GM19239 (cell line): ENCODE results near the gene USP36.
A peak's percentile ranks its signal among the peaks of the same experiment; 100 is the strongest.
"Not testable (repeated sequence)": the region's sequence is repeated elsewhere in the genome, so short reads cannot be mapped to it uniquely, and the experiment has no call there.

Source experiments
- DNase-seq: peaks from one replicate; pipeline ENCODE4 v3.0.0; 2011; ENCODE audit warnings: low spot score; ENCODE audit not compliant: insufficient read length
- FAIRE-seq: peaks from 2 replicates; lab custom pipeline; 2011; peaks lifted over from hg19 to GRCh38; lab: Jason Lieb, UNC

Gene USP36

GRCh38 chr17:78779850-78780249 lies 60.8 kb downstream of the USP36 start:
- FAIRE-seq, result peak; percentile 80
- no peak for DNase-seq

GRCh38 chr17:78779286-78779651 lies 61.3 kb downstream of the USP36 start:
- not testable (repeated sequence) for FAIRE-seq, DNase-seq

GRCh38 chr17:78777881-78778280 lies 62.7 kb downstream of the USP36 start:
- no peak for DNase-seq
- FAIRE-seq, result no peak

GRCh38 chr17:78774956-78775571 lies 65.5 kb downstream of the USP36 start:
- FAIRE-seq (peak; percentile 91), DNase-seq (no peak)

- no peak for DNase-seq
- FAIRE-seq, result peak; percentile 79
Measured at GRCh38 chr17:78774453-78774852, 66.2 kb downstream of the USP36 start.

GRCh38 chr17:78771758-78772382 lies 68.7 kb downstream of the USP36 start:
- FAIRE-seq, result peak; percentile 60

GRCh38 chr17:78769196-78769773 lies 71.3 kb downstream of the USP36 start:
- FAIRE-seq (no peak), DNase-seq (no peak)

More at GRCh38 chr17:78771758-78772382, 68.7 kb downstream of the USP36 start:
- DNase-seq, result no peak

GRCh38 chr17:78767806-78768205 lies 72.8 kb downstream of the USP36 start:
- peak; percentile 64 for FAIRE-seq
- no peak for DNase-seq

- FAIRE-seq (peak; percentile 60), DNase-seq (no peak)
Measured at GRCh38 chr17:78766743-78767294, 73.8 kb downstream of the USP36 start.

GRCh38 chr17:78766225-78766624 lies 74.4 kb downstream of the USP36 start:
- FAIRE-seq, result no peak
- DNase-seq, result no peak

- FAIRE-seq, result no peak
- no peak for DNase-seq
Measured at GRCh38 chr17:78765821-78766220, 74.8 kb downstream of the USP36 start.

- DNase-seq (no peak), FAIRE-seq (no peak)
Measured at GRCh38 chr17:78764871-78765270, 75.7 kb downstream of the USP36 start.

- DNase-seq, result no peak
- FAIRE-seq, result no peak
Measured at GRCh38 chr17:78763561-78763960, 77.1 kb downstream of the USP36 start.

- DNase-seq (no peak), FAIRE-seq (no peak)
Measured at GRCh38 chr17:78761789-78762406, 78.7 kb downstream of the USP36 start.

- DNase-seq, result no peak
- FAIRE-seq, result no peak
Measured at GRCh38 chr17:78759969-78760352, 80.7 kb downstream of the USP36 start.

GRCh38 chr17:78759203-78759968 lies 81.2 kb downstream of the USP36 start:
- DNase-seq (no peak), FAIRE-seq (peak; percentile 94)

- FAIRE-seq, result no peak
- DNase-seq, result no peak
Measured at GRCh38 chr17:78753316-78754250, 87.0 kb downstream of the USP36 start.

GRCh38 chr17:78751447-78752161 lies 89.0 kb downstream of the USP36 start:
- DNase-seq (no peak), FAIRE-seq (no peak)

GRCh38 chr17:78751000-78751399 lies 89.6 kb downstream of the USP36 start:
- not testable (repeated sequence) for FAIRE-seq, DNase-seq
